ENCODE results near the gene IPO11.

DNA sequence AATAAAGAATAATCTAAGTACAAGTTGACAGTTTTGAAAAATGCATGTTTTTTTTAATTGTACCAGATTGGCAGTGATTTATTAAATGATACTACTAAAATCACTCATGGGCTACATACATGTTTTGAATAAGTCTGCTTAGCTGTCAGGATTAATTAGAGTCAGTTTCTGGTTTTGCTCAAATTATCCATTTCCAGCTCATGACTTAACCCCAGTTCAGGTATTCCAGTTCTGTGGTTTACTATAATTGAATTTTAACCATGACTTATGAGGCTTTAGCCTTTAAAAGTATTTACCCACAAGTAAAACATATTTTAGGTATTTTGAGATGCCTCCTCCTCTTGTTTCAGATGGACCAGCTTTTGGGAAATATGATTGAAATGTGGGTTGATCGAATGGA lies 148.2 kb downstream of the IPO11 start:
- TF ChIP-seq, protein P1, sequence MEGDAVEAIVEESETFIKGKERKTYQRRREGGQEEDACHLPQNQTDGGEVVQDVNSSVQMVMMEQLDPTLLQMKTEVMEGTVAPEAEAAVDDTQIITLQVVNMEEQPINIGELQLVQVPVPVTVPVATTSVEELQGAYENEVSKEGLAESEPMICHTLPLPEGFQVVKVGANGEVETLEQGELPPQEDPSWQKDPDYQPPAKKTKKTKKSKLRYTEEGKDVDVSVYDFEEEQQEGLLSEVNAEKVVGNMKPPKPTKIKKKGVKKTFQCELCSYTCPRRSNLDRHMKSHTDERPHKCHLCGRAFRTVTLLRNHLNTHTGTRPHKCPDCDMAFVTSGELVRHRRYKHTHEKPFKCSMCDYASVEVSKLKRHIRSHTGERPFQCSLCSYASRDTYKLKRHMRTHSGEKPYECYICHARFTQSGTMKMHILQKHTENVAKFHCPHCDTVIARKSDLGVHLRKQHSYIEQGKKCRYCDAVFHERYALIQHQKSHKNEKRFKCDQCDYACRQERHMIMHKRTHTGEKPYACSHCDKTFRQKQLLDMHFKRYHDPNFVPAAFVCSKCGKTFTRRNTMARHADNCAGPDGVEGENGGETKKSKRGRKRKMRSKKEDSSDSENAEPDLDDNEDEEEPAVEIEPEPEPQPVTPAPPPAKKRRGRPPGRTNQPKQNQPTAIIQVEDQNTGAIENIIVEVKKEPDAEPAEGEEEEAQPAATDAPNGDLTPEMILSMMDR (IDR thresholded peaks at IDR 0.05) = no peak
- no peak for TF ChIP-seq EZH2 (IDR thresholded peaks at IDR 0.05)
- TF ChIP-seq EZH2phosphoT487 (IDR thresholded peaks at IDR 0.05) = no peak
